GM12864 (cell line): ENCODE measurements around the gene NNT.

Source experiments
- DNase-seq: peaks from one replicate; pipeline ENCODE4 v3.0.0-alpha.2; 2011; ENCODE audit warnings: low read depth
- H3K4me3 ChIP-seq: 2 replicates; pipeline ENCODE4 v1.5.1; 2011; ENCODE audit warnings: mild to moderate bottlenecking, low read depth, low read length, control low read depth
- CTCF ChIP-seq: IDR thresholded peaks from 2 replicates; pipeline ENCODE4 v1.5.1; 2011; ENCODE audit warnings: low read depth, mild to moderate bottlenecking, moderate library complexity, low read length, control low read depth, inconsistent platforms; ENCODE audit errors: missing control alignments

The NNT gene

GRCh38 chr5:43676083-43676840, 73.3 kb downstream of the NNT start:
- DNase-seq, result no peak

GRCh38 chr5:43677253-43677652, 74.3 kb downstream of the NNT start:
- TF ChIP-seq CTCF, result no peak
- DNase-seq, result no peak
- H3K4me3 ChIP-seq, result no peak overlapping the region

More at GRCh38 chr5:43676083-43676840, 73.3 kb downstream of the NNT start:
- TF ChIP-seq CTCF, result no peak
- no peak overlapping the region for H3K4me3 ChIP-seq

- no peak overlapping the region for H3K4me3 ChIP-seq
- no peak for TF ChIP-seq CTCF
- no peak for DNase-seq
These were observed 76.2 kb downstream of the NNT start for GRCh38 chr5:43679214-43679613.

GRCh38 chr5:43680286-43680685, 77.3 kb downstream of the NNT start:
- no peak for DNase-seq
- no peak overlapping the region for H3K4me3 ChIP-seq
- TF ChIP-seq CTCF, result no peak

GRCh38 chr5:43683884-43684471, 81.0 kb downstream of the NNT start:
- TF ChIP-seq CTCF, result no peak
- no peak overlapping the region for H3K4me3 ChIP-seq
- no peak for DNase-seq

- no peak overlapping the region for H3K4me3 ChIP-seq
- no peak for TF ChIP-seq CTCF
- DNase-seq, result no peak
These were observed 82.4 kb downstream of the NNT start for GRCh38 chr5:43685252-43685950.

- DNase-seq, result no peak
- TF ChIP-seq CTCF, result no peak
- no peak overlapping the region for H3K4me3 ChIP-seq
These were observed 84.3 kb downstream of the NNT start for GRCh38 chr5:43687275-43687674.
